Mesendoderm (in vitro differentiated cells): ENCODE results near the gene CARF.
A peak's percentile ranks its signal among the peaks of the same experiment; 100 is the strongest.

ENCODE experiments used
- DNase-seq: peaks from one replicate; pipeline ENCODE4 v3.0.0; 2013
- H2AK5ac ChIP-seq: 2 replicates; pipeline ENCODE4 v1.6.1; 2013; ENCODE audit warnings: low read length, inconsistent platforms
- H2BK120ac ChIP-seq: 2 replicates; pipeline ENCODE4 v1.6.1; 2013; ENCODE audit warnings: low read depth, mild to moderate bottlenecking, low read length, moderate library complexity, mixed read lengths
- H2BK15ac ChIP-seq: replicated peaks from 2 replicates; pipeline ENCODE4 v1.6.1; 2013; ENCODE audit warnings: low read depth, mild to moderate bottlenecking, moderate library complexity
- H2BK5ac ChIP-seq: 2 replicates; pipeline ENCODE4 v1.6.1; 2013; ENCODE audit warnings: low read length, inconsistent platforms
- H3K18ac ChIP-seq: 2 replicates; pipeline ENCODE4 v1.6.1; 2013; ENCODE audit warnings: mild to moderate bottlenecking, low read length, mixed read lengths
- H3K23ac ChIP-seq: one replicate; pipeline ENCODE4 v1.6.1; 2013; ENCODE audit warnings: low read length
- H3K27ac ChIP-seq: 2 replicates; pipeline ENCODE4 v1.5.1; 2013; ENCODE audit warnings: low read depth, mild to moderate bottlenecking, inconsistent platforms, low read length, moderate library complexity
- H3K27me3 ChIP-seq: 2 replicates; pipeline ENCODE4 v1.6.1; 2013; ENCODE audit warnings: low read length, control low read depth, mild to moderate bottlenecking, inconsistent platforms; ENCODE audit not compliant: insufficient read depth, poor library complexity
- H3K36me3 ChIP-seq: 2 replicates; pipeline ENCODE4 v1.6.1; 2013; ENCODE audit warnings: low read length, inconsistent platforms; ENCODE audit not compliant: control insufficient read depth, insufficient read depth
- H3K4ac ChIP-seq: one replicate; pipeline ENCODE4 v1.6.1; 2013; ENCODE audit warnings: low read depth, mild to moderate bottlenecking, low read length, moderate library complexity
- H3K4me1 ChIP-seq: 2 replicates; pipeline ENCODE4 v1.6.1; 2013; ENCODE audit warnings: low read depth, low read length, inconsistent platforms; ENCODE audit not compliant: control insufficient read depth
- H3K4me2 ChIP-seq: 2 replicates; pipeline ENCODE4 v1.6.1; 2013; ENCODE audit warnings: low read length
- H3K4me3 ChIP-seq: 2 replicates; pipeline ENCODE4 v1.5.1; 2013; ENCODE audit warnings: mild to moderate bottlenecking, low read length
- H3K56ac ChIP-seq: one replicate; pipeline ENCODE4 v1.6.1; 2013; ENCODE audit warnings: low read length
- H3K79me1 ChIP-seq: 2 replicates; pipeline ENCODE4 v1.6.1; 2013; ENCODE audit warnings: low read length, inconsistent platforms
- H3K79me2 ChIP-seq: 2 replicates; pipeline ENCODE4 v1.6.1; 2013; ENCODE audit warnings: mild to moderate bottlenecking, low read length; ENCODE audit not compliant: control insufficient read depth, insufficient read depth
- H3K9ac ChIP-seq: 2 replicates; pipeline ENCODE4 v1.6.1; 2013; ENCODE audit warnings: low read length, inconsistent platforms
- H4K5ac ChIP-seq: one replicate; pipeline ENCODE4 v1.6.1; 2013; ENCODE audit warnings: low read length
- H4K8ac ChIP-seq: one replicate; pipeline ENCODE4 v1.6.1; 2013; ENCODE audit warnings: low read depth, mild to moderate bottlenecking, control low read depth, low read length, moderate library complexity
- WGBS: extraction: QIAGEN DNeasy Blood & Tissue Kit; methylation state at CpG from one replicate; pipeline ENCODE4 v1.1.7; 2013; ENCODE audit warnings: low lambda C conversion rate, missing lambda C conversion rate; ENCODE audit not compliant: insufficient coverage; ENCODE audit errors: extremely low coverage; 5-methylcytosine and 5-hydroxymethylcytosine counted together

Gene CARF

GRCh38 chr2:202918860-202919259, 6.8 kb downstream of the CARF start:
- no peak overlapping the region for H3K56ac ChIP-seq
- DNase-seq = no peak
- H3K9ac ChIP-seq = no peak overlapping the region
- H3K79me2 ChIP-seq = no peaks in the 10 kb centered on the region
- no peak overlapping the region for H3K4ac ChIP-seq
- H3K4me1 ChIP-seq = no peaks in the 10 kb centered on the region
- H2AK5ac ChIP-seq = no peak overlapping the region
- no CpG with 5 or more reads among the region's 1 CpG for WGBS
- no peak overlapping the region for H3K4me3 ChIP-seq
- H3K36me3 ChIP-seq = no peaks in the 10 kb centered on the region
- H3K27me3 ChIP-seq = no peaks in the 10 kb centered on the region
- no peaks in the 10 kb centered on the region for H3K79me1 ChIP-seq
- no peak overlapping the region for H4K5ac ChIP-seq
- no peak overlapping the region for H4K8ac ChIP-seq
- no peak overlapping the region for H3K18ac ChIP-seq
- no peak overlapping the region for H3K27ac ChIP-seq
- no peak overlapping the region for H2BK120ac ChIP-seq
- no peak overlapping the region for H2BK5ac ChIP-seq
- no peak overlapping the region for H2BK15ac ChIP-seq
- no peak overlapping the region for H3K4me2 ChIP-seq
- no peak overlapping the region for H3K23ac ChIP-seq

DNA sequence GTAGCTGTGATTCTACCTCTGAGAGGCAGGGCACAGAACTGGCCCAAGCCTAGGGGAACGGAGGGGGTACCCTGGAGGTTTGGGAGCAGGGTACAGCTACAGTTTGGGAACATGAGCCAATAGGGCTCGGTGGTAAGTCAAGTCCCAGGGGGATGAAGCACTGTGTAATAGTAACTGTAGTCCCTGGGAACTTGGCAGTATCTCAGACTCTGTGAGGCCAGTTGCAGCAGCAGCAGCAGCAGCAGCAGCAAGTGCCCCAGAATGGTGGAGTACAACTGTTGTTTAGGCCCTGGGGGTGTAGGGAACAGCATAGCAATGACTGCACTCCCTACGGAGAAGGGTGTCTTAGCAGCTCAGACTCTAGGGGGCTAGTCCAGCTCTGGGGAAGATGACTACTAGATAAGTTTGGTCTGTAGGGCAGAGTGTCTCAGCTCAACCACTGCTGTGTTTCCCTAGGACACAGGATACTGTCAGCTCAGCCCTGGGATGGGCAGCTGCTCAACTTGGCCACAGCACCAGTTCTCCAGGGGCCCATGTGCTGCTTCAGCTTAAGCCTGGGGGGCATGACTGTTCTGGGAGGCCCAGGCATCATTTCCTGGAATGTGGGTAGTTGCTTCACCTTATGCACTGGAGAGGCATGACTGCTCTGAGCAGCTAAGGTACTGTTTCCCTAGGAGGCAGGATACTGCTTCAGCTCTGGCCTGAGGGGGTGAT, 20.5 kb downstream of the CARF start:
- Histone ChIP-seq H3K27ac (no peak overlapping the region), H3K56ac (no peak overlapping the region), H3K27me3 (no peaks in the 10 kb centered on the region), H2BK5ac (no peak overlapping the region), H2BK120ac (no peak overlapping the region), H3K79me2 (no peaks in the 10 kb centered on the region), H3K4me2 (no peak overlapping the region), H3K4me1 (no peaks in the 10 kb centered on the region), H3K4me3 (no peak overlapping the region), H4K8ac (no peak overlapping the region), H3K79me1 (no peaks in the 10 kb centered on the region), H3K36me3 (no peaks in the 10 kb centered on the region), H2AK5ac (no peak overlapping the region), H3K4ac (no peak overlapping the region), H3K9ac (no peak overlapping the region), H3K23ac (no peak overlapping the region), H2BK15ac (no peak overlapping the region), H3K18ac (no peak overlapping the region), H4K5ac (no peak overlapping the region)
- peak; percentile 59 for DNase-seq
- no CpG with 5 or more reads among the region's 3 CpGs for WGBS

- Histone ChIP-seq H3K36me3 (no peaks in the 10 kb centered on the region), H2BK15ac (no peak overlapping the region), H3K4me1 (no peaks in the 10 kb centered on the region), H3K56ac (no peak overlapping the region), H3K23ac (no peak overlapping the region), H3K4me3 (no peak overlapping the region), H3K79me1 (no peaks in the 10 kb centered on the region), H3K4ac (no peak overlapping the region), H2BK5ac (no peak overlapping the region), H3K79me2 (no peaks in the 10 kb centered on the region), H3K18ac (no peak overlapping the region), H3K27ac (no peak overlapping the region), H2BK120ac (no peak overlapping the region), H3K4me2 (no peak overlapping the region), H3K27me3 (no peaks in the 10 kb centered on the region), H3K9ac (no peak overlapping the region), H4K5ac (no peak overlapping the region), H4K8ac (no peak overlapping the region), H2AK5ac (no peak overlapping the region)
- DNase-seq = no peak
- no CpG with 5 or more reads among the region's 5 CpGs for WGBS
Measured at GRCh38 chr2:202933139-202933510, 21.1 kb downstream of the CARF start.

DNA sequence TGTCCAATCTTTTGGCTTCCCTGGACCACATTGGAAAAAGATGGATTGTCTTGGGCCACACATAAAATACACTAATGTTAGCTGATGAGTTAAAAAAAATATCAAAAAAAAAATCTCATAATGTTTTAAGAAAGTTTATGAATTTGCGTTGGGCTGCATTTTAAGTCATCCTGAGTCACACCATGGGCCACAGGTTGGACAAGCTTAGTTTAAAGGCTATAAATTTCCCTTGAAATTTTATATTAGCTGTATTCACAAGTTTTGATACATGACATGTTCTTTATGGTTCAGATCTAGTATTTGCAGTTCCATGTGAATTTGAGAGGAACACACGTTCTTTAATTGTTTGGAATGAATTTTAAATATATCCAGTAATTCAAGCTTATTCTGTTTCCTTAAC, 21.9 kb downstream of the CARF start:
- no peak for DNase-seq
- Histone ChIP-seq H3K4me1 (no peaks in the 10 kb centered on the region), H3K27ac (no peak overlapping the region), H4K8ac (no peak overlapping the region), H2BK5ac (no peak overlapping the region), H3K79me2 (no peaks in the 10 kb centered on the region), H3K27me3 (no peaks in the 10 kb centered on the region), H3K4me3 (no peak overlapping the region), H3K79me1 (no peaks in the 10 kb centered on the region), H4K5ac (no peak overlapping the region), H2BK120ac (no peak overlapping the region), H2BK15ac (no peak overlapping the region), H3K36me3 (no peaks in the 10 kb centered on the region), H3K23ac (no peak overlapping the region), H3K18ac (no peak overlapping the region), H3K9ac (no peak overlapping the region), H3K56ac (no peak overlapping the region), H2AK5ac (no peak overlapping the region), H3K4ac (no peak overlapping the region), H3K4me2 (no peak overlapping the region)
- no CpG with 5 or more reads among the region's 2 CpGs for WGBS

DNA sequence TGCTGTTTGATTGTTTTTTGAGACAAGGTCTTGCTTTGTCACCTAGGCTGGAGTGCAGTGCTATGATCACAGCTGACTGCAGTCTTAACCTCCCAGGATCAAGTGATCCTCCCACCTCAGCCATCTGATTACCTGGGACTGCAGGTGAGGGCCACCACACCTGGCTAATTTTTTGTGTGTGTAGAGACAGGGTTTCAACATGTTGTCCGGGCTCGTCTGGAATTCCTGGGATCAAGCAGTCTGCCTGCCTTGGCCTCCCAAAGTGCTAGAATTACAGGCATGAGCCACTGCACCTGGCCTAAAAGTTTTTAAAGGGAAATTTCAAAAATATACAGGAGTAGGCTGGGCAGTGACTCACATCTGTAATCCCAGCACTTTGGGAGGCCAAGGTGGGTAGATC, 22.4 kb downstream of the CARF start:
- DNase-seq = no peak
- no peak overlapping the region for H2BK5ac ChIP-seq
- no peaks in the 10 kb centered on the region for H3K27me3 ChIP-seq
- no peaks in the 10 kb centered on the region for H3K4me1 ChIP-seq
- H3K23ac ChIP-seq = no peak overlapping the region
- no peak overlapping the region for H3K9ac ChIP-seq
- no peaks in the 10 kb centered on the region for H3K36me3 ChIP-seq
- no peak overlapping the region for H4K8ac ChIP-seq
- no peak overlapping the region for H3K18ac ChIP-seq
- H4K5ac ChIP-seq = no peak overlapping the region
- H3K4me3 ChIP-seq = no peak overlapping the region
- no peak overlapping the region for H2BK15ac ChIP-seq
- H3K79me2 ChIP-seq = no peaks in the 10 kb centered on the region
- H3K79me1 ChIP-seq = no peaks in the 10 kb centered on the region
- H3K56ac ChIP-seq = no peak overlapping the region
- no peak overlapping the region for H3K4ac ChIP-seq
- no peak overlapping the region for H2BK120ac ChIP-seq
- WGBS = no CpG with 5 or more reads among the region's 2 CpGs
- no peak overlapping the region for H3K27ac ChIP-seq
- no peak overlapping the region for H3K4me2 ChIP-seq
- H2AK5ac ChIP-seq = no peak overlapping the region

DNA sequence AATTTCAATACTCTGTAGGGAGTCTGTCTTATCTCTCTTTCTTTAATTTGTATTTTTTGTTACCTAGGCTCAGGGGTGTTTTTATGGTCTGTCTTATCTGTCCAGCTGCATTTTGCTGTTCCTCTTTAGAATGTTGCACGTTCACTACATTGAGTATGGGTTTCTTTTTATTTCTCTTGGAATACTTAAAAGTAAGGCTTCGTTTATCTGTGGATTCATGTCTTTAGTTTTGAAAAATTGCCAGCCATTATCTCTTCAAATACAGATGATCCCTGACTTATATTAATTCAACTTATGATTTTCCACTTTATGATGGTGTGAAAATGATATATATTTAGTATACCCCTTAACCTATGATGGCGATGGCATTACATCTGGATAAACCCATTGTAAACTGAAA, 26.9 kb downstream of the CARF start:
- no CpG with 5 or more reads among the region's 3 CpGs for WGBS
- Histone ChIP-seq H3K79me1 (no peaks in the 10 kb centered on the region), H3K56ac (no peak overlapping the region), H3K4me2 (no peak overlapping the region), H3K23ac (no peak overlapping the region), H2BK120ac (no peak overlapping the region), H2BK5ac (no peak overlapping the region), H2BK15ac (no peak overlapping the region), H3K4me1 (no peaks in the 10 kb centered on the region), H4K8ac (no peak overlapping the region), H3K79me2 (no peaks in the 10 kb centered on the region), H3K9ac (no peak overlapping the region), H3K36me3 (no peaks in the 10 kb centered on the region), H3K4ac (no peak overlapping the region), H3K18ac (no peak overlapping the region), H3K27me3 (no peaks in the 10 kb centered on the region), H3K4me3 (no peak overlapping the region), H2AK5ac (no peak overlapping the region), H3K27ac (no peak overlapping the region), H4K5ac (no peak overlapping the region)
- DNase-seq = no peak
